AG10803 (cell line): ENCODE data around the gene EIF5.
A peak's percentile ranks its signal among the peaks of the same experiment; 100 is the strongest.

Source experiments
- DNase-seq: peaks from one replicate; pipeline ENCODE4 v3.0.0; 2010; ENCODE audit warnings: low read depth
- H3K4me3 ChIP-seq: 2 replicates; pipeline ENCODE4 v1.5.1; 2011; ENCODE audit warnings: mild to moderate bottlenecking, low read length, control low read depth
- CTCF ChIP-seq: conservative IDR thresholded peaks from 2 replicates; pipeline ENCODE4 v1.5.1; 2011; ENCODE audit warnings: mild to moderate bottlenecking, low read length, control low read depth, inconsistent platforms

The EIF5 gene

DNA sequence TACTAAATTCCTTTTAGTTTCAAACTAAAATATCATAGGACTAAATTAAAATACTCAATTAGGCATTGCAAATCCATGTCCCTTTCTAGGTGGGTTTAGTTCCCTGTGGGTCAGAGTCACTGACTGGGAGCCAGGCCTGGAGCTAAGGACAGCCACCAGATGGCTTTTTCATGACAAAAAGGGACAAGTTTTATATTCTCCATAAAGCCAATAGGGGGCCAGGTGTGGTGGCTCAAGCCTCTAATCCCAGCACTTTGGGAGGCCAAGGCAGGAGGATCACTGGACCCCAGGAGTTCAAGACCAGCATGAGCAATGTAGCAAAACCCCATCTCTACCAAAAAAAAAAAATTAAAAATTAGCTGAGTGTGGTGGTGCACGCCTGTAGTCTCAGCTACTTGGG is 35.4 kb upstream of the EIF5 start:
- no peak for TF ChIP-seq CTCF
- H3K4me3 ChIP-seq: no peak overlapping the region
- DNase-seq: no peak

GRCh38 chr14:103301512-103302354 is 32.3 kb upstream of the EIF5 start:
- H3K4me3 ChIP-seq: no peak overlapping the region
- no peak for TF ChIP-seq CTCF
- no peak for DNase-seq

DNA sequence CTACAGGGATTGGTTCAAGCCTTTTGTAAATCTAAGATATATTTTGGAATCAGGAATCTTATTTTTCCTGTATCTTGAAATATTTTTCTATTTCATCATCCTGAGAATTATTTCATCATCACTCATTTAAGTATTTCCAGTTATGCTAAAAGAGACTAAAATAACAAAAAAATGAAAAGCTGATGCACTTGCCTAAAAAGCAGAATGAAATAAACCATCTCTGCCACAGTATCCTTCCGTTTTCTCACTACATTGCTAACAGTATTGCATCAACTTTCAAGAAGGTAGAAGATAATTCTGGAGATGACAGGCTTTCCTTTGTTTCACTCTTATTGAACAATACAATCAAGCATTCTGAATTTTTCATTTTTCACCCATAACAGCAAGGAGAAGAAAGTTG is 31.1 kb upstream of the EIF5 start:
- H3K4me3 ChIP-seq: no peak overlapping the region
- peak; percentile 45 for DNase-seq
- no peak for TF ChIP-seq CTCF

- TF ChIP-seq CTCF: no peak
- DNase-seq: no peak
- no peak overlapping the region for H3K4me3 ChIP-seq
Measured at GRCh38 chr14:103304706-103305105, 29.3 kb upstream of the EIF5 start.

DNA sequence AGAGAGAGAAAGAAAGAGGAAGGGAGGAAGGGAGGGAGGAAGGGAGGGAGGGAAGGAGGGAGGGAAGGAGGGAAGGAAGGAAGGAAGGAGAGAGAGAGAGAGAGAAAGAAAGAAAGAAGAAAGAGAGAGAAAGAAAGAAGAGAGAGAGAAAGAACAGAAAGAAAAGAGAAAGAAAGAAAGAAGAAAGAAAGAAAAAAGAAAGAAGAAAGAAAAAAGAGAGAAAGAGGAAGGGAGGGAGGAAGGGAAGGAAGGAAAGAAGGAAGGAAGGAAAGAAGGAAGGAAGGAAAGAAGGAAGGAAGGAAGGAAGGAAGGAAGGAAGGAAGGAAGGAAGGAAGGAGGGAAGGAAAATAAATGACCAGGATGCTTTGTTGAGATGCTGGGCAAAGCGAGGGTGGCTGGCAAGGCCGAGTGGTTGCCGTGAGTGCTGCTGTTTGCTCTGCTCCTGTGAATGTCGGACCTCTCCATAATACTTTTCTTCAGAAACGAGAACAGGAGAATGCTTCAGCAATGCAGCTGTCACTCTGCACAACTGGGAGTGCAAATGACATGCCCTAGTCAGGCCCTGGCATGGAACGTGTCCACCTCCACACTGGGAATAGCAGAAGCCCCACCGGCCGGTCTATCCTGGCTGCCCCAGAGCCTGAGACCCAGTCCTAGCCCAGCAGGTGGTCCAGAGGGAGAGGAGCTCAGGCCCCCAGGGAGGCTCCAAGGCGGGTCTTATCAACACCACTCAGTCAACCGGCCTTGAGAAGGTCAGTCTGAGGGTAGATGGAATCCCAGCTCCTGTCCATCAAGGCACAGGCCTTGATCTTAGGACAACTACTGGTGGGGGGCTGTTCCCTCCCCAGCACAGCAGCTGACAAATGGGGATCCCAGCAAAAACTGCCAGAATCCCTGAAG is 25.1 kb upstream of the EIF5 start:
- DNase-seq: no peak
- TF ChIP-seq CTCF: no peak

GRCh38 chr14:103310576-103311095 is 23.4 kb upstream of the EIF5 start:
- no peak for DNase-seq
- no peak overlapping the region for H3K4me3 ChIP-seq
- no peak for TF ChIP-seq CTCF

More for the DNA sequence above, 25.1 kb upstream of the EIF5 start:
- H3K4me3 ChIP-seq: no peak overlapping the region
